Sigmoid colon (tissue), 4 donors: Measurements from ENCODE around the gene ELP6.

ENCODE experiments used
- POLR2A ChIP-seq, 2 donors: fragments of 450-650 bp; IDR thresholded peaks; one replicate each; pipeline ENCODE4 v1.6.1; 2016; ENCODE audit warnings: antibody characterized with exemption in 2 of 2, mild to moderate bottlenecking in 2 of 2, moderate library complexity in 2 of 2
- POLR2AphosphoS5 ChIP-seq, 4 donors: sonication (generic); formaldehyde crosslinking; IDR thresholded peaks; one replicate each; pipeline ENCODE4 v1.6.1; 2017; ENCODE audit warnings: antibody characterized with exemption in 4 of 4
- TF ChIP-seq, protein P1 (sequence below), 4 experiments: fragments of 450-650 bp in 3 of 4; fragments of 200-600 bp in 1 of 4; IDR thresholded peaks; one replicate each; pipeline ENCODE4 v1.5.1; 2016 to 2019; ENCODE audit warnings: antibody characterized with exemption in 4 of 4, mild to moderate bottlenecking in 3 of 4, moderate library complexity in 2 of 4

DNA sequence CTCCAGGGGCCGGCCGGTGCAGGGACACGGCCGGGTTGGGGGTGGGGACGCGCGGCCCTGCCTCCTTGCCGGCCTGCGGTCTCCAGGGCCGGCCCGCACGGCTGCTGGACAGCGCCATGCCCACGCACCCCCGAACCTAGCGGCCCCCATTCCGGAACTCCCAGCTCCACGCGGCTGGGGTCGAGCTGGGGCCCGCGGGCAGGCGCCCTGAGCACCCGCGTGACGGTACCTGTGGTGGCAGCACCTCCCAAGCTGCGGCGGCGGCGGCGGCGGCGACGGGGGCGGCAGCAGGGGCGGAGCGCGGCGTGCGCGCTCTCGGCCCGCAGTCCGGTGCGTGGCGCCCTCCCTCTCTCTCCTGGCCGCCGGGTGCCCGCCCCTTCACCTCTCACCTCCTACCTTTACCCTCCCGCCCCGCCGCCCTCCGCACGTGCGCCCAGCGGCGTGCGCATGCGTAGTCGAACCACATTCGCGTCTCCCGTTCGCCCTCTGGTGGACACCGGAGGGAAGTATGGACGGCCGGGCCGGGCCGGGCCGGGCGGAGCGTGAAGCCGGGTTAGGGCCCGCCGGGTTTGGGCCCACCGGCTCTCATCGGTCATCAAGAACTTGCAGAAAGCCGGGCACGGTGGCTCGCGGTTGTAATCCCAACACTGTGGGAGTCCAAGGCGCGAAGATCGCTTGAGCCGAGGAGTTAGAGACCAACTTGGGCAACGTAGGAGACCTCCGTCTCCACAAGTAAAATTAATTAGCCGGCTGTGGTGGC lies 37.8 kb downstream of the ELP6 start, which contains the start of gene SCAP:
- peak; percentile 14 to 84 (median 68) for TF ChIP-seq POLR2AphosphoS5 (IDR thresholded peaks at IDR 0.05)
- TF ChIP-seq, protein P1, sequence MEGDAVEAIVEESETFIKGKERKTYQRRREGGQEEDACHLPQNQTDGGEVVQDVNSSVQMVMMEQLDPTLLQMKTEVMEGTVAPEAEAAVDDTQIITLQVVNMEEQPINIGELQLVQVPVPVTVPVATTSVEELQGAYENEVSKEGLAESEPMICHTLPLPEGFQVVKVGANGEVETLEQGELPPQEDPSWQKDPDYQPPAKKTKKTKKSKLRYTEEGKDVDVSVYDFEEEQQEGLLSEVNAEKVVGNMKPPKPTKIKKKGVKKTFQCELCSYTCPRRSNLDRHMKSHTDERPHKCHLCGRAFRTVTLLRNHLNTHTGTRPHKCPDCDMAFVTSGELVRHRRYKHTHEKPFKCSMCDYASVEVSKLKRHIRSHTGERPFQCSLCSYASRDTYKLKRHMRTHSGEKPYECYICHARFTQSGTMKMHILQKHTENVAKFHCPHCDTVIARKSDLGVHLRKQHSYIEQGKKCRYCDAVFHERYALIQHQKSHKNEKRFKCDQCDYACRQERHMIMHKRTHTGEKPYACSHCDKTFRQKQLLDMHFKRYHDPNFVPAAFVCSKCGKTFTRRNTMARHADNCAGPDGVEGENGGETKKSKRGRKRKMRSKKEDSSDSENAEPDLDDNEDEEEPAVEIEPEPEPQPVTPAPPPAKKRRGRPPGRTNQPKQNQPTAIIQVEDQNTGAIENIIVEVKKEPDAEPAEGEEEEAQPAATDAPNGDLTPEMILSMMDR (IDR thresholded peaks at IDR 0.05): peak; percentile 91 to 95 (median 93)
- TF ChIP-seq POLR2A (IDR thresholded peaks at IDR 0.05): no peak
